H9 (cell line): ENCODE data around the gene PIEZO2. TPM values are rescaled to one million over a fixed set of nuclear protein-coding genes. Genes with fewer than 3 reads are reported as not detected.

ENCODE experiments used
- DNase-seq: peaks from one replicate; pipeline ENCODE4 v3.0.0-alpha.2; 2017
- H2AFZ ChIP-seq: one replicate; pipeline ENCODE4 v1.6.1; 2013; ENCODE audit warnings: mild to moderate bottlenecking, low read length, control low read depth, moderate library complexity
- H2AK5ac ChIP-seq: 2 replicates; pipeline ENCODE4 v1.6.1; 2013; ENCODE audit warnings: low read length, control low read depth, mixed read lengths; ENCODE audit not compliant: insufficient read length
- H2BK120ac ChIP-seq: one replicate; pipeline ENCODE4 v1.6.1; 2013; ENCODE audit warnings: low read depth, mild to moderate bottlenecking, low read length, control low read depth, inconsistent platforms; ENCODE audit not compliant: poor library complexity, severe bottlenecking
- H2BK12ac ChIP-seq: 2 replicates; pipeline ENCODE4 v1.6.1; 2013; ENCODE audit warnings: low read length, control low read depth, mixed read lengths, low read depth; ENCODE audit not compliant: insufficient read length
- H2BK15ac ChIP-seq: 2 replicates; pipeline ENCODE4 v1.6.1; 2013; ENCODE audit warnings: low read depth, low read length, control low read depth
- H2BK20ac ChIP-seq: one replicate; pipeline ENCODE4 v1.6.1; 2013; ENCODE audit warnings: low read depth, mild to moderate bottlenecking, low read length, control low read depth, inconsistent platforms; ENCODE audit not compliant: poor library complexity, severe bottlenecking
- H2BK5ac ChIP-seq: 2 replicates; pipeline ENCODE4 v1.6.1; 2013; ENCODE audit warnings: low read length, control low read depth, mixed read lengths; ENCODE audit not compliant: insufficient read length
- H3K14ac ChIP-seq: 2 replicates; pipeline ENCODE4 v1.6.1; 2013; ENCODE audit warnings: low read length, control low read depth; ENCODE audit not compliant: insufficient read depth
- H3K18ac ChIP-seq: 2 replicates; pipeline ENCODE4 v1.6.1; 2013; ENCODE audit warnings: low read depth, mild to moderate bottlenecking, mixed read lengths, low read length, control low read depth; ENCODE audit not compliant: insufficient read length
- H3K23ac ChIP-seq: 2 replicates; pipeline ENCODE4 v1.6.1; 2013; ENCODE audit warnings: low read length, control low read depth, mixed read lengths, low read depth; ENCODE audit not compliant: insufficient read length
- H3K23me2 ChIP-seq: 2 replicates; pipeline ENCODE4 v1.6.1; 2013; ENCODE audit warnings: low read depth, mild to moderate bottlenecking, mixed read lengths, low read length, control low read depth; ENCODE audit not compliant: insufficient read length, poor library complexity, severe bottlenecking
- H3K27ac ChIP-seq: 2 replicates; pipeline ENCODE4 v1.5.1; 2013; ENCODE audit warnings: low read length, control low read depth, mixed read lengths, low read depth; ENCODE audit not compliant: insufficient read length
- H3K27me3 ChIP-seq: 2 replicates; pipeline ENCODE4 v1.6.1; 2013; ENCODE audit warnings: low read length, control low read depth, inconsistent platforms; ENCODE audit not compliant: insufficient read depth
- H3K4ac ChIP-seq: 2 replicates; pipeline ENCODE4 v1.6.1; 2013; ENCODE audit warnings: low read depth, mild to moderate bottlenecking, control low read depth, inconsistent platforms, low read length, moderate library complexity
- H3K4me1 ChIP-seq: 2 replicates; pipeline ENCODE4 v1.6.1; 2013; ENCODE audit warnings: low read length, control low read depth, inconsistent platforms; ENCODE audit not compliant: insufficient read depth
- H3K4me2 ChIP-seq: 2 replicates; pipeline ENCODE4 v1.6.1; 2013; ENCODE audit warnings: low read length, control low read depth, mixed read lengths; ENCODE audit not compliant: insufficient read length, insufficient read depth
- H3K56ac ChIP-seq: 2 replicates; pipeline ENCODE4 v1.6.1; 2013; ENCODE audit warnings: low read depth, mild to moderate bottlenecking, mixed read lengths, low read length, control low read depth; ENCODE audit not compliant: insufficient read length
- H3K79me1 ChIP-seq: 2 replicates; pipeline ENCODE4 v1.6.1; 2013; ENCODE audit warnings: low read depth, mild to moderate bottlenecking, moderate library complexity, low read length, control low read depth, inconsistent platforms; ENCODE audit not compliant: insufficient read depth, poor library complexity, severe bottlenecking
- H3K79me2 ChIP-seq: 2 replicates; pipeline ENCODE4 v1.6.1; 2013; ENCODE audit warnings: low read length, control low read depth, inconsistent platforms; ENCODE audit not compliant: insufficient read depth
- H3K9ac ChIP-seq: 2 replicates; pipeline ENCODE4 v1.6.1; 2013; ENCODE audit warnings: low read length, control low read depth, mixed read lengths; ENCODE audit not compliant: insufficient read length; ENCODE audit errors: extremely low read depth
- H3K9me3 ChIP-seq: one replicate; pipeline ENCODE4 v1.6.1; 2013; ENCODE audit warnings: low read depth, low read length, inconsistent platforms; ENCODE audit not compliant: control insufficient read depth
- H3T11ph ChIP-seq: one replicate; pipeline ENCODE4 v1.6.1; 2013; ENCODE audit warnings: mild to moderate bottlenecking, low read length, control low read depth, inconsistent platforms
- H4K20me1 ChIP-seq: one replicate; pipeline ENCODE4 v1.6.1; 2013; ENCODE audit not compliant: control insufficient read depth, insufficient read length, insufficient read depth
- H4K5ac ChIP-seq: 2 replicates; pipeline ENCODE4 v1.6.1; 2013; ENCODE audit warnings: low read depth, mild to moderate bottlenecking, mixed read lengths, low read length, control low read depth; ENCODE audit not compliant: insufficient read length
- H4K8ac ChIP-seq: replicated peaks from 2 replicates; pipeline ENCODE4 v1.6.1; 2013; ENCODE audit warnings: low read length, control low read depth, mixed read lengths, low read depth; ENCODE audit not compliant: insufficient read length
- H4K91ac ChIP-seq: 2 replicates; pipeline ENCODE4 v1.6.1; 2013; ENCODE audit warnings: low read depth, mild to moderate bottlenecking, moderate library complexity, mixed read lengths, low read length, control low read depth; ENCODE audit not compliant: insufficient read length
- H3K27ac Mint-ChIP-seq, 3 experiments: 2 replicates in 2 of 3; 3 replicates in 1 of 3; pipeline ENCODE4 v1.8.0; 2020 to 2021; ENCODE audit warnings: mixed read lengths in 3 of 3, mild to moderate bottlenecking in 1 of 3, moderate library complexity in 1 of 3
- H3K27me3 Mint-ChIP-seq: 2 replicates; pipeline ENCODE4 v1.8.0; 2021; ENCODE audit warnings: low read depth, mild to moderate bottlenecking, moderate library complexity, mixed read lengths
- H3K36me3 Mint-ChIP-seq, 3 experiments: 2 replicates in 2 of 3; 3 replicates in 1 of 3; pipeline ENCODE4 v1.8.0; 2020 to 2021; ENCODE audit warnings: low read depth in 3 of 3, mixed read lengths in 3 of 3; ENCODE audit not compliant: insufficient read depth in 1 of 3
- H3K4me1 Mint-ChIP-seq, 2 experiments: 2 replicates each; pipeline ENCODE4 v1.8.0; 2020; ENCODE audit warnings: mixed read lengths in 2 of 2
- H3K4me3 Mint-ChIP-seq, 2 experiments: 2 replicates in 1 of 2; 3 replicates in 1 of 2; pipeline ENCODE4 v1.8.0; 2020 to 2021; ENCODE audit warnings: mild to moderate bottlenecking in 2 of 2, mixed read lengths in 2 of 2, moderate library complexity in 1 of 2
- H3K9me3 Mint-ChIP-seq, 2 experiments: 2 replicates in 1 of 2; 3 replicates in 1 of 2; pipeline ENCODE4 v1.8.0; 2020; ENCODE audit warnings: mild to moderate bottlenecking in 2 of 2, mixed read lengths in 2 of 2, moderate library complexity in 1 of 2
- CTCF ChIP-seq: fragments of 200-600 bp; sonication (generic); conservative IDR thresholded peaks from 3 replicates; pipeline ENCODE4 v1.8.0; 2021; ENCODE audit warnings: antibody characterized with exemption, mild to moderate bottlenecking
- WGBS: extraction: QIAGEN DNeasy Blood & Tissue Kit; methylation state at CpG from one replicate; pipeline ENCODE4 v1.1.7; 2013; ENCODE audit warnings: missing lambda C conversion rate, low lambda C conversion rate, mixed read lengths; ENCODE audit not compliant: insufficient read length; ENCODE audit errors: extremely low coverage; 5-methylcytosine and 5-hydroxymethylcytosine counted together
- total RNA-seq: library from RNA; stranded (reverse); gene quantifications from 2 replicates; pipeline ENCODE4 v1.2.1, GENCODE V29; 2021

PIEZO2 gene
- total RNA-seq, 1 experiment from 2014 or later, result 3.9 TPM

GRCh38 chr18:11105463-11105862, 43.9 kb downstream of the PIEZO2 start:
- Histone ChIP-seq H3K27me3 (no peaks in the 10 kb centered on the region), H3K23me2 (no peaks in the 10 kb centered on the region), H3K14ac (no peak overlapping the region), H3K4me2 (no peak overlapping the region), H3K56ac (no peak overlapping the region), H3K18ac (no peak overlapping the region), H3K9ac (no peak overlapping the region), H4K20me1 (no peaks in the 10 kb centered on the region), H3T11ph (no peak overlapping the region), H2BK5ac (no peak overlapping the region), H4K5ac (no peak overlapping the region), H3K4me1 (no peaks in the 10 kb centered on the region), H4K8ac (no peak overlapping the region), H4K91ac (no peak overlapping the region), H3K79me1 (no peaks in the 10 kb centered on the region), H3K79me2 (no peaks in the 10 kb centered on the region), H3K23ac (no peak overlapping the region), H2BK15ac (no peak overlapping the region), H3K27ac (no peak overlapping the region), H3K9me3 (no peaks in the 10 kb centered on the region), H2BK12ac (no peak overlapping the region), H2BK20ac (no peak overlapping the region), H2AFZ (no peak overlapping the region), H3K4ac (no peak overlapping the region), H2BK120ac (no peak overlapping the region), H2AK5ac (no peak overlapping the region)
- Mint-ChIP-seq H3K27me3 (no peaks in the 10 kb centered on the region), H3K4me1 (no peaks in the 10 kb centered on the region), H3K36me3 (peaks cover 0 to 2% (median 0%) of the 10 kb centered on the region in 3 experiments; a peak in 1 of 7 replicates), H3K27ac (no peak overlapping the region; a peak in 1 of 7 replicates), H3K9me3 (no peaks in the 10 kb centered on the region; a peak in 1 of 5 replicates), H3K4me3 (no peak overlapping the region)
- WGBS, result no CpG with 5 or more reads among the region's 6 CpGs
- no peak for TF ChIP-seq CTCF
- DNase-seq, result no peak
